ENCODE results near the gene GLS. TPM values are rescaled to one million over a fixed set of nuclear protein-coding genes. Genes with fewer than 3 reads are reported as not detected.
A peak's percentile ranks its signal among the peaks of the same experiment; 100 is the strongest.

The GLS gene
- total and polyA plus RNA-seq, 2 of the 13 experiments (the other 11 are each of a cell fraction or from before 2014, with no cell fraction given) = 78.6 to 183 TPM

- no peak for TF ChIP-seq HNRNPH1 (optimal IDR thresholded peaks at IDR 0.05; ENCODE audit: low read depth, low read length)
- TF ChIP-seq IKZF4 (CRISPR knock-in tag; IDR thresholded peaks at IDR 0.05; ENCODE audit: borderline replicate concordance, low read depth, not compliant biosample characterization) = no peak
- no peak for TF ChIP-seq BRF2 (CRISPR knock-in tag; IDR thresholded peaks at IDR 0.05)
- TF ChIP-seq ZNF530 (CRISPR knock-in tag; IDR thresholded peaks at IDR 0.05; ENCODE audit: low read depth) = no peak
- TF ChIP-seq ZNF678 (CRISPR knock-in tag; IDR thresholded peaks at IDR 0.05) = no peak
- TF ChIP-seq BCL6 (CRISPR knock-in tag; IDR thresholded peaks at IDR 0.05) = no peak
- no peak for TF ChIP-seq NCOA1 (CRISPR knock-in tag; IDR thresholded peaks at IDR 0.05)
- TF ChIP-seq NONO (IDR thresholded peaks at IDR 0.05) = no peak
- TF ChIP-seq NONO (CRISPR knock-in tag; conservative IDR thresholded peaks at IDR 0.05) = peak; percentile 51; the same call in 1 of the 2 replicates
- TF ChIP-seq KLF11 (CRISPR knock-in tag; IDR thresholded peaks at IDR 0.05) = no peak
- TF ChIP-seq ZNF547 (CRISPR knock-in tag; IDR thresholded peaks at IDR 0.05) = no peak
- no peak for TF ChIP-seq ZNF7 (CRISPR knock-in tag; IDR thresholded peaks at IDR 0.05)
- peak; percentile 76; the same call in 1 of the 2 replicates for TF ChIP-seq EED (CRISPR knock-in tag; IDR thresholded peaks at IDR 0.05)
- no peak; the same call in 1 of the 2 replicates for TF ChIP-seq KLF12 (CRISPR knock-in tag; IDR thresholded peaks at IDR 0.05; ENCODE audit: borderline replicate concordance)
- no peak for TF ChIP-seq PAWR (CRISPR knock-in tag; IDR thresholded peaks at IDR 0.05; ENCODE audit: borderline replicate concordance)
- peak; percentile 99 for TF ChIP-seq ARNTL (CRISPR knock-in tag; IDR thresholded peaks at IDR 0.05)
- no peak for TF ChIP-seq ONECUT2 (CRISPR knock-in tag; IDR thresholded peaks at IDR 0.05)
- TF ChIP-seq KLF15 (CRISPR knock-in tag; IDR thresholded peaks at IDR 0.05; ENCODE audit: borderline replicate concordance) = no peak
- no peak for TF ChIP-seq ZNF841 (CRISPR knock-in tag; IDR thresholded peaks at IDR 0.05; ENCODE audit: borderline replicate concordance)
- TF ChIP-seq MEIS1 (CRISPR knock-in tag; IDR thresholded peaks at IDR 0.05; ENCODE audit: borderline replicate concordance) = 0 out of 2 replicates have a peak, but pooled peaks have one; percentile 68
- no peak for TF ChIP-seq ZNF761 (CRISPR knock-in tag; conservative IDR thresholded peaks at IDR 0.05)
- TF ChIP-seq NFYC (CRISPR knock-in tag; IDR thresholded peaks at IDR 0.05) = peak; percentile 37; the same call in 1 of the 2 replicates
- TF ChIP-seq BCLAF1 (IDR thresholded peaks at IDR 0.05) = no peak
- no peak for TF ChIP-seq ZFYVE20 (CRISPR knock-in tag; IDR thresholded peaks at IDR 0.05; ENCODE audit: borderline replicate concordance, low read depth)
- TF ChIP-seq HOXA7 (CRISPR knock-in tag; IDR thresholded peaks at IDR 0.05) = no peak
- TF ChIP-seq ZNF605 (CRISPR knock-in tag; IDR thresholded peaks at IDR 0.05) = peak; percentile 79; the same call in 1 of the 2 replicates
- peak; percentile 73 for TF ChIP-seq FOSL2 (CRISPR knock-in tag; IDR thresholded peaks at IDR 0.05)
- no peak for TF ChIP-seq ZNF33B (CRISPR knock-in tag; IDR thresholded peaks at IDR 0.05)
- no peak for TF ChIP-seq ADNP (CRISPR knock-in tag; IDR thresholded peaks at IDR 0.05)
- peak; percentile 28; the same call in 1 of the 2 replicates for TF ChIP-seq TCF7 (IDR thresholded peaks at IDR 0.05; ENCODE audit: low read depth)
These were observed 1.2 kb downstream of the GLS start (continued) for GRCh38 chr2:190881598-190882410.

Measured in HepG2 (cell line).